Measurements from ENCODE around the gene PMS2.
"Not testable (repeated sequence)": the region's sequence is repeated elsewhere in the genome, so short reads cannot be mapped to it uniquely, and the experiment has no call there.

- TF ChIP-seq EZH2 (IDR thresholded peaks at IDR 0.05; ENCODE audit: borderline replicate concordance, insufficient read depth, low read depth, low read length, poor library complexity, severe bottlenecking); CTCF (IDR thresholded peaks at IDR 0.05): not testable (repeated sequence)
Measured at GRCh38 chr7:5931905-5932644, 76.8 kb downstream of the PMS2 start.

All from B cell (primary cell).